ENCODE results near the gene SCNN1A. TPM values are rescaled to one million over a fixed set of nuclear protein-coding genes. Genes with fewer than 3 reads are reported as not detected.

SCNN1A gene
- total and polyA plus RNA-seq, 2 of the 4 experiments (the other 2 are of a cell fraction): 0.41 TPM; not detected in 1

GRCh38 chr12:6319446-6319845 lies 55.9 kb downstream of the SCNN1A start:
- no peak overlapping the region for H3K23ac ChIP-seq (ENCODE audit: low read depth, low read length)
- H4K5ac ChIP-seq (ENCODE audit: low read depth, low read length): no peak overlapping the region
- H3K4me2 ChIP-seq (ENCODE audit: low read depth, low read length): no peak overlapping the region
- no peaks in the 10 kb centered on the region for H3K27me3 ChIP-seq (ENCODE audit: control insufficient read depth, insufficient read depth, low read length)
- ATAC-seq (ENCODE audit: low read depth) (no peak), DNase-seq (no peak)
- no CpG with 5 or more reads among the region's 4 CpGs for WGBS, 2 experiments (ENCODE audit: extremely low coverage in 2 of 2, insufficient read length in 1 of 2)
- dilution Hi-C loops (cut with HindIII; ENCODE audit: low sequenced_read_pairs, unreplicated experiment) (no loop called here), intact Hi-C loops (cut with micrococcal nuclease) (no loop called here), in situ Hi-C loops (cut with MboI; ENCODE audit: low sequenced_read_pairs) (no loop called here)
- H2BK20ac ChIP-seq (ENCODE audit: low read depth, low read length): no peak overlapping the region
- no peak overlapping the region for H2BK120ac ChIP-seq (ENCODE audit: low read depth, low read length)
- no TSS peak for BruUV-seq (replicated peaks)
- H4K91ac ChIP-seq (ENCODE audit: insufficient read depth, low read depth, low read length): no peak overlapping the region
- no peak overlapping the region for H4K8ac ChIP-seq (ENCODE audit: low read depth in 2 of 2, low read length in 2 of 2)
- H3K56ac ChIP-seq (ENCODE audit: extremely low read depth, insufficient read depth, low read length): no peak overlapping the region
- H3K18ac ChIP-seq (ENCODE audit: low read depth, low read length): no peak overlapping the region
- H3K14ac ChIP-seq (replicated peaks; ENCODE audit: low read depth, low read length): no peak overlapping the region
- H2BK15ac ChIP-seq (ENCODE audit: low read depth, low read length): no peak overlapping the region
- TF ChIP-seq FOS (IDR thresholded peaks at IDR 0.05; ENCODE audit: low read depth, low read length): no peak
- TF ChIP-seq MAFK (IDR thresholded peaks at IDR 0.05; ENCODE audit: low read depth, low read length): no peak
- no peak for TF ChIP-seq CTCF (conservative IDR thresholded peaks at IDR 0.05; ENCODE audit: low read depth, low read length)
- no peak for TF ChIP-seq MAZ (IDR thresholded peaks at IDR 0.05; ENCODE audit: borderline replicate concordance, low read depth, low read length)
- no peak for TF ChIP-seq SMC3 (IDR thresholded peaks at IDR 0.05; ENCODE audit: low read depth, low read length)
- no peak for TF ChIP-seq USF2 (IDR thresholded peaks at IDR 0.05; ENCODE audit: low read depth, low read length)
- TF ChIP-seq RCOR1 (IDR thresholded peaks at IDR 0.05; ENCODE audit: insufficient replicate concordance, low read length): no peak
- TF ChIP-seq CHD1 (IDR thresholded peaks at IDR 0.05; ENCODE audit: low read depth, low read length): no peak
- TF ChIP-seq POLR2A (IDR thresholded peaks at IDR 0.05; ENCODE audit: low read depth, low read length): no peak
- TF ChIP-seq RAD21 (IDR thresholded peaks at IDR 0.05; ENCODE audit: low read length): no peak
- no peak for TF ChIP-seq MXI1 (IDR thresholded peaks at IDR 0.05; ENCODE audit: borderline replicate concordance, low read depth, low read length)
- H3K9me3 ChIP-seq (ENCODE audit: control insufficient read depth, insufficient read depth, low read length): no peaks in the 10 kb centered on the region
- no peaks in the 10 kb centered on the region for H4K20me1 ChIP-seq (ENCODE audit: insufficient read depth, low read length)
- peaks cover 1% of the 10 kb centered on the region; the same call in 1 of the 2 replicates for H3K36me3 ChIP-seq (ENCODE audit: control insufficient read depth, insufficient read depth, low read length)
- H2AK5ac ChIP-seq (ENCODE audit: low read depth, low read length): no peak overlapping the region
- no peak overlapping the region for H2AK9ac ChIP-seq (replicated peaks; ENCODE audit: low read depth, low read length, poor library complexity)
- peaks cover 0 to 2% of the 10 kb centered on the region in 2 experiments; a peak in 2 of 4 replicates for H3K79me1 ChIP-seq (ENCODE audit: low read depth in 1 of 2, low read length in 2 of 2)
- no peak overlapping the region for H3K4ac ChIP-seq (ENCODE audit: low read depth, low read length)
- peaks cover 8% of the 10 kb centered on the region; the same call in 1 of the 2 replicates for H3K9me1 ChIP-seq (ENCODE audit: insufficient read depth, low read length)
- no peak overlapping the region for H2AFZ ChIP-seq (replicated peaks; ENCODE audit: low read length, poor library complexity)
- no peak overlapping the region for H2BK5ac ChIP-seq (ENCODE audit: low read depth, low read length, poor library complexity, severe bottlenecking)
- H3K9ac ChIP-seq (ENCODE audit: low read depth, low read length): no peak overlapping the region
- peaks cover 12% of the 10 kb centered on the region for H3K4me1 ChIP-seq (ENCODE audit: control insufficient read depth, insufficient read depth, low read length)
- ChIA-PET CTCF (interaction anchor here (0.8 kb wide), 1 partner anchor 124 kb away, joined by 3 read pairs; no protein-coding TSS in a partner anchor), POLR2A (ENCODE audit: unreplicated experiment) (no interaction called here)
- H3K4me3 ChIP-seq (ENCODE audit: insufficient read depth, low read depth, low read length): no peak overlapping the region
- H3K27ac ChIP-seq (ENCODE audit: insufficient read depth, low read length): no peak overlapping the region

All from IMR-90 (cell line).